ENCODE measurements around the gene RPRML. TPM values are rescaled to one million over a fixed set of nuclear protein-coding genes. Genes with fewer than 3 reads are reported as not detected.

RPRML gene
- polyA plus RNA-seq, 2 donors, result 0.44 TPM; not detected in 1

DNA sequence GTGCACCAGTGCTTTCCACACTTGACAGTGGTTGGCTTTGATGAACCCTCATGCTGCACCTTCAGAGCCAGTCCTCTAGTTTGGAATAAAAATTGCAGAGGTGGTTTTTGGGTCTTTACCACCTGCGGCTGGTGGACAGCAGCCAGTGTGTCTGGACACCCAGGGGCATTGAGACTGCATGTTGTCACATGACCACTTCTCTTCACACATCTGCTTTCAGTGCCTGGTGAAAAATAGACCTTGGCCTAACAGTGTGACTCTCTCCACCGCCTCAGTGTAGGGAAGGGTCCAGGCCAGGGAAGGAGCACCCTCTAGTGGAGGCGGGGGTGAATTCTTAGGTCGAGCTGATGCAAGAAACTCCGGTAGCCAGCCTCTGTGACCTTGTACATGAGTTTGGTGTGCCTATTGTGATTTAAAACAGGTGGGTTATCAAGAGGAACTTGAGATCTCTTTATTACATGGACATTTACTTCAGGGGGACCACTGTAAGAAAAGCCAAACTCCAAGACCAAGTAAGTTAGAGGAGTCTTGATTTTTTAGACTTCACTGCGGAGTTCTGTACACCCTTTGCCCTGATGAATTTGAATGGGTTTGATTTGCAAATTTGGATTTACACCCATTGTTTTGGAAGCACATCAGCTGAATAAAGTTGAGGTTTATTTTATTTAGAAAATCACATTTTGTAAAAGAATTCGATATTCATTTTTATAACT, 38.2 kb downstream of the RPRML start:
- 39 to 41% methylated on average over 7 of the region's 7 CpGs for WGBS, 2 donors
- Histone ChIP-seq H3K4me1 (ENCODE audit: control insufficient read depth in 2 of 2, insufficient read depth in 2 of 2, low read length in 1 of 2) (peaks cover 3 to 21% of the 10 kb centered on the region in 2 donors), H3K27ac (ENCODE audit: low read depth in 2 of 2, low read length in 1 of 2) (no peak overlapping the region), H3K9me3 (ENCODE audit: control insufficient read depth in 2 of 2, insufficient read depth in 1 of 2, low read depth in 1 of 2, low read length in 1 of 2) (no peaks in the 10 kb centered on the region), H3K4me3 (ENCODE audit: low read depth in 1 of 2, low read length in 2 of 2) (no peak overlapping the region), H3K27me3 (ENCODE audit: control insufficient read depth in 1 of 2, insufficient read depth in 2 of 2, low read length in 2 of 2) (no peaks in the 10 kb centered on the region), H3K36me3 (ENCODE audit: control insufficient read depth in 2 of 2, insufficient read depth in 2 of 2, low read length in 1 of 2) (peaks cover 9 to 18% of the 10 kb centered on the region in 2 donors)

DNA sequence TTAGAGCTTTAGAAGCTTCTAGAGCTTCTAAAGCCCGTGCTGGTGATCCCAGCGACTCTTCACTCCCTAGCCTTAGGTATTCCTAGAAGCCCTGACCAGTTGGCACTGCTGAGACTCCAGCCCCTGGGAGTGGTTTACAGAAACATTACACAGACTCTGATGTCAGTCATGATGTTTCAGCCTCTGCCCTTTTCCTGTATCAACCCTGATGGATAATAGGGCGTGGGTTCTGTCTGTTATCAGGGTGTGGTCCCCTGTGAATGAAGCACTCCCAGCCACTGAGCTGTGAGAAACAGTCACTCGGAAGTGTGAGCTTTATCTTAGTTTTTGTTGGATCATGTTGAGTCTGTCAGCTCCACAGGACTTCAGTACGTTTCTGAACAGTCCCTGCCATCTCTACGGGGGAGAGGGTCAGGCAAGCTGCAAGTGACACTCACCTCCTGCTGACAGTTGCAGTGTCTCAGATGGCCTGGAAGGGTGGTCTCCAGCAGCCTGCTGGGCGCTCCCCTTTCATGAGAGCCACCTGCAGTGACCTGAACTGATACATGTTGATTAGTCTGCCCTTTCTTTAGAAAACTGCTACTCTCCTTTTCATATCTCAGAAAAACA, 43.3 kb downstream of the RPRML start:
- Histone ChIP-seq H3K4me3 (ENCODE audit: low read depth in 1 of 2, low read length in 2 of 2) (no peak overlapping the region), H3K9me3 (ENCODE audit: control insufficient read depth in 2 of 2, insufficient read depth in 1 of 2, low read depth in 1 of 2, low read length in 1 of 2) (no peaks in the 10 kb centered on the region), H3K27ac (ENCODE audit: low read depth in 2 of 2, low read length in 1 of 2) (no peak overlapping the region), H3K36me3 (ENCODE audit: control insufficient read depth in 2 of 2, insufficient read depth in 2 of 2, low read length in 1 of 2) (peaks cover 35 to 46% of the 10 kb centered on the region in 2 donors), H3K27me3 (ENCODE audit: control insufficient read depth in 1 of 2, insufficient read depth in 2 of 2, low read length in 2 of 2) (no peaks in the 10 kb centered on the region), H3K4me1 (ENCODE audit: control insufficient read depth in 2 of 2, insufficient read depth in 2 of 2, low read length in 1 of 2) (no peaks in the 10 kb centered on the region)
- 71% methylated on average over 7 of the region's 7 CpGs for WGBS, 2 donors

DNA sequence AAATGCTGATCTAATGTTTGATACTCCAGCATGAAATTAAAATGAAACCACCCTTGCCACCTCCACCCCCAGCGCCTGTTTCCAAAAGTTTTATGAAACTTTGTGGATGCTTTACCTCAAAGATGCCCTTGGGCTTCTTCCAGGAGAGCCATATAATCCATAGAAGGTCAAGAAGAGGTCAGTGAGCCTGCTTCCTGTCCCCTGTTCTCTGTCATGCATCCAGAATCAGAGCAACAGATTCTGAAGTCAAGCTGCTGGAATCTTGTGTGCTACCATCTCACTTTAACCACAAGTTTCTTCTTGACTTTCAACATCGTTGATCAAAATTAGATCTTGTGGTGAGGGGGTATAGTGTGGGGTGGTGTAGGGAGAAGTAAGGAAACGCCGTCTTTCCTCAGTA, 47.5 kb downstream of the RPRML start:
- H3K4me3 ChIP-seq (ENCODE audit: low read depth in 1 of 2, low read length in 2 of 2), result no peak overlapping the region
- peaks cover 32 to 37% of the 10 kb centered on the region in 2 donors for H3K36me3 ChIP-seq (ENCODE audit: control insufficient read depth in 2 of 2, insufficient read depth in 2 of 2, low read length in 1 of 2)
- no peaks in the 10 kb centered on the region for H3K9me3 ChIP-seq (ENCODE audit: control insufficient read depth in 2 of 2, insufficient read depth in 1 of 2, low read depth in 1 of 2, low read length in 1 of 2)
- 86 to 88% methylated on average over 4 of the region's 4 CpGs for WGBS, 2 donors
- no peak overlapping the region for H3K27ac ChIP-seq (ENCODE audit: low read depth in 2 of 2, low read length in 1 of 2)
- no peaks in the 10 kb centered on the region for H3K27me3 ChIP-seq (ENCODE audit: control insufficient read depth in 1 of 2, insufficient read depth in 2 of 2, low read length in 2 of 2)
- peaks cover 0 to 5% of the 10 kb centered on the region in 2 donors for H3K4me1 ChIP-seq (ENCODE audit: control insufficient read depth in 2 of 2, insufficient read depth in 2 of 2, low read length in 1 of 2)

DNA sequence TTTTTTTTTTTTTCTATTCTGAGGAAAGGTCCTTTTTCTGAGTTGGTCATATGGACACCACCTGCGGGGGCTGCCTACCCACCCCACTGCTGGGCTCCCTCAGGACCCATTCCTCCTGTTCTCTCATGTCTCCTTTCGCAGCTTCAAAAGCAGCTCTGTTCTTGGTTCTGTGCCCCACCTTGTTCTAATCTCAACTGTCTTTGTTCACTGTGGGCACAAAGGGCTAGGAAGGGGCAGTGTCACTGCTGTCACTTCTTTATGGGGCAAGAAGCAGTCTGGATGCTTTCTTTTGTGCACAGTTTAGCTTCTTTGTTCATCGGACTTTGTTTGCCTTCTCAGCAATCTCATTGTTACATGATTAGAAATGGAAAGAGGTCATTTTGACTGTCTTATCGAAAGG, 49.0 kb downstream of the RPRML start:
- Histone ChIP-seq H3K27ac (ENCODE audit: low read depth in 2 of 2, low read length in 1 of 2) (no peak overlapping the region), H3K36me3 (ENCODE audit: control insufficient read depth in 2 of 2, insufficient read depth in 2 of 2, low read length in 1 of 2) (peaks cover 20 to 25% of the 10 kb centered on the region in 2 donors)

DNA sequence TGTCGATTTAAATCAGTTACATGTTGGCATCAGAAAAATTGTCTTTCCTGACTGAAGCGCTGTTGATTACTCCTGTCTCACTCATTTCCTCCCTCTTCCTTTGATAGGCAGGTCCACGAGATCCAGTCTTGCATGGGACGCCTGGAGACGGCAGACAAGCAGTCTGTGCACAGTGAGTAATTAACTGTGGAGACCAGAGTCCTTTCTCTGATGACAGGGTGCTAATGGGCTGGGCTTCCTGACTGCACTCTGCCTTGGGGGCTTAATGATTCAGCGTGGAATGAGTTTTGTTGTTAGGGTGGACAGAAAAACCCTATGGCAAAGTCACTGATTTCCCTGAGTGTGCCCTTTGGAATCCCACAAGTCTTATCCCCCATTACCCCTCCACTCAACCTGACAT, 49.6 kb downstream of the RPRML start:
- Histone ChIP-seq H3K27me3 (ENCODE audit: control insufficient read depth in 1 of 2, insufficient read depth in 2 of 2, low read length in 2 of 2) (no peaks in the 10 kb centered on the region), H3K27ac (ENCODE audit: low read depth in 2 of 2, low read length in 1 of 2) (no peak overlapping the region), H3K4me3 (ENCODE audit: low read depth in 1 of 2, low read length in 2 of 2) (no peak overlapping the region), H3K9me3 (ENCODE audit: control insufficient read depth in 2 of 2, insufficient read depth in 1 of 2, low read depth in 1 of 2, low read length in 1 of 2) (no peaks in the 10 kb centered on the region), H3K36me3 (ENCODE audit: control insufficient read depth in 2 of 2, insufficient read depth in 2 of 2, low read length in 1 of 2) (peaks cover 14 to 21% of the 10 kb centered on the region in 2 donors), H3K4me1 (ENCODE audit: control insufficient read depth in 2 of 2, insufficient read depth in 2 of 2, low read length in 1 of 2) (peaks cover 0 to 5% of the 10 kb centered on the region in 2 donors)
- WGBS, 2 donors, result 68 to 70% methylated on average over 6 of the region's 6 CpGs

More for the DNA sequence above, 49.0 kb downstream of the RPRML start:
- H3K27me3 ChIP-seq (ENCODE audit: control insufficient read depth in 1 of 2, insufficient read depth in 2 of 2, low read length in 2 of 2), result no peaks in the 10 kb centered on the region
- H3K4me1 ChIP-seq (ENCODE audit: control insufficient read depth in 2 of 2, insufficient read depth in 2 of 2, low read length in 1 of 2), result peaks cover 0 to 5% of the 10 kb centered on the region in 2 donors
- H3K9me3 ChIP-seq (ENCODE audit: control insufficient read depth in 2 of 2, insufficient read depth in 1 of 2, low read depth in 1 of 2, low read length in 1 of 2), result no peaks in the 10 kb centered on the region
- H3K4me3 ChIP-seq (ENCODE audit: low read depth in 1 of 2, low read length in 2 of 2), result no peak overlapping the region
- WGBS, 2 donors, result 86 to 93% methylated on average over 4 of the region's 4 CpGs

DNA sequence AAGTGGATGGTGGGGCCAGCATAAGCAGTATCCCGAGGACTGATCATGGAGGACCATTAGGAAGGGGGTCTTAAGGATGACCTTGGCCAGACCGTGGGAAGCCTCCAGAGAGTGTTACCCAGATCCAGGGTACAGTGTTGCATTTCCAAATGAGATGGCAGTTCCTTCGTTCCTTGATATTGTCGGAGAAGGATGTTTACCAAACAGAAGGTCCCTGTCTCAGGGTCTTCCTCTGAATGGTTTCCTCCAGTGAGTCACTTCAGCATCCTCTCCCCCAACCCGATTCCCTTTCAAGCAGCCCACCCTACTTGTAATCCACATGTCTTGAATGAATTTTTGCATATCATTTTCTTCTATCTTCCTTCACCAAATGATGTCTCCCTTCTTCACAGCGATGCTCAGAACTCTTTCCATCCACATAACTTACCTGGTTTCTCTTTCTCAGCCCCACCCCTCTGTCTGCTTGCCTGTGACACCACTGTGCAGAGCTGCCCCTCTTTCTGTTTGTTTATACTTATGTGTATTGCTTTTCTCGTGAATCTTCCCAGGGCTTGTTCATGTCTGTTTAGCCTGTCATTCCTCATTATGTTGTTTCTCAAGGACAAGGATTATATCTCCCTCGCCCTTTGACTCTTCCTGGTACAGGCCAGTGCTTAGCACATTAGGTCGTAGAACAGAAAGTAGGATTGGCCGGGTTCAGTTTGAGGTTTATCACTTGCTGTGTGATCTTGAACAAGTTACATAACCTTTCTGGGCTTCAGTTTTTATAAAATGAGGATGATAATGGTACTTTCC, 50.4 kb downstream of the RPRML start:
- H3K9me3 ChIP-seq (ENCODE audit: control insufficient read depth in 2 of 2, insufficient read depth in 1 of 2, low read depth in 1 of 2, low read length in 1 of 2), result no peaks in the 10 kb centered on the region
- no peaks in the 10 kb centered on the region for H3K27me3 ChIP-seq (ENCODE audit: control insufficient read depth in 1 of 2, insufficient read depth in 2 of 2, low read length in 2 of 2)
- no peak overlapping the region for H3K4me3 ChIP-seq (ENCODE audit: low read depth in 1 of 2, low read length in 2 of 2)
- H3K27ac ChIP-seq (ENCODE audit: low read depth in 2 of 2, low read length in 1 of 2), result no peak overlapping the region
- WGBS, 2 donors, result 78 to 82% methylated on average over 10 of the region's 10 CpGs
- peaks cover 14 to 19% of the 10 kb centered on the region in 2 donors for H3K36me3 ChIP-seq (ENCODE audit: control insufficient read depth in 2 of 2, insufficient read depth in 2 of 2, low read length in 1 of 2)
- peaks cover 0 to 5% of the 10 kb centered on the region in 2 donors for H3K4me1 ChIP-seq (ENCODE audit: control insufficient read depth in 2 of 2, insufficient read depth in 2 of 2, low read length in 1 of 2)

Other genes with a start within 250 kb of the RPRML start
- 1 to 10 TPM in 1 of 2 donors, under 1 TPM in 1; 0.99 to 1.4 TPM for gene WNT3, start 160.6 kb downstream of the RPRML start, polyA plus RNA-seq
- gene WNT9B, start 127.7 kb downstream of the RPRML start, polyA plus RNA-seq, result under 1 TPM; 0.06 to 0.12 TPM
- 10 to 100 TPM; 12.3 to 17.8 TPM for gene GOSR2, start 56.1 kb downstream of the RPRML start, polyA plus RNA-seq
- gene CDC27, start 210.0 kb upstream of the RPRML start, polyA plus RNA-seq, result 10 to 100 TPM in 1 of 2 donors, 1 to 10 TPM in 1; 9.0 to 16.7 TPM
- under 1 TPM; 0.12 to 0.18 TPM for gene MYL4, start 230.1 kb upstream of the RPRML start, polyA plus RNA-seq